Smooth muscle cell (in vitro differentiated cells): Measurements from ENCODE around the gene ZMYND8. TPM values are rescaled to one million over a fixed set of nuclear protein-coding genes. Genes with fewer than 3 reads are reported as not detected.

Source experiments
- DNase-seq: peaks from one replicate; lab custom pipeline; 2025; ENCODE audit not compliant: unreplicated experiment; lab: John Stamatoyannopoulos, UW
- H2AFZ ChIP-seq: fragments of 200-600 bp; sonication (generic); 2 replicates; pipeline ENCODE4 v1.6.0; 2016; ENCODE audit warnings: antibody characterized with exemption, low read depth, mild to moderate bottlenecking
- H3F3A ChIP-seq: fragments of 200-600 bp; sonication (generic); 2 replicates; pipeline ENCODE4 v1.6.0; 2017; ENCODE audit warnings: antibody characterized with exemption, low read depth
- H3K27ac ChIP-seq: fragments of 200-600 bp; sonication (generic); 2 replicates; pipeline ENCODE4 v1.5.1; 2016; ENCODE audit warnings: low read depth, mild to moderate bottlenecking
- H3K27me3 ChIP-seq: fragments of 200-600 bp; sonication (generic); 2 replicates; pipeline ENCODE4 v1.6.1; 2016; ENCODE audit warnings: low read depth, mild to moderate bottlenecking
- H3K36me3 ChIP-seq: fragments of 200-600 bp; sonication (generic); 2 replicates; pipeline ENCODE4 v1.5.1; 2016; ENCODE audit warnings: low read depth
- H3K4me1 ChIP-seq: fragments of 200-600 bp; sonication (generic); 2 replicates; pipeline ENCODE4 v1.5.1; 2016; ENCODE audit warnings: low read depth
- H3K4me2 ChIP-seq: fragments of 200-600 bp; sonication (generic); 2 replicates; pipeline ENCODE4 v1.6.0; 2016; ENCODE audit warnings: mild to moderate bottlenecking
- H3K4me3 ChIP-seq: fragments of 200-600 bp; sonication (generic); 2 replicates; pipeline ENCODE4 v1.5.1; 2016; ENCODE audit warnings: mild to moderate bottlenecking
- H3K79me2 ChIP-seq: fragments of 200-600 bp; sonication (generic); 2 replicates; pipeline ENCODE4 v1.6.0; 2016; ENCODE audit warnings: low read depth, mild to moderate bottlenecking
- H3K9ac ChIP-seq: fragments of 200-600 bp; sonication (generic); 2 replicates; pipeline ENCODE4 v1.6.0; 2016; ENCODE audit warnings: low read depth
- H3K9me3 ChIP-seq: fragments of 200-600 bp; sonication (generic); replicated peaks from 2 replicates; pipeline ENCODE4 v1.5.1; 2016; ENCODE audit warnings: low read depth
- H4K20me1 ChIP-seq: fragments of 200-600 bp; sonication (generic); 2 replicates; pipeline ENCODE4 v1.6.0; 2016; ENCODE audit warnings: low read depth
- WGBS: methylation state at CpG from one replicate; pipeline ENCODE4 v1.1.7; 2016; ENCODE audit warnings: low lambda C conversion rate; 5-methylcytosine and 5-hydroxymethylcytosine counted together
- polyA plus RNA-seq: library from polyadenylated mRNA; unstranded; fragments of >200 nt; fragmentation: Nextera tagmentation; extraction: Ambion mirVana; gene quantifications from 2 replicates; pipeline ENCODE4 v1.2.1, GENCODE V29; 2016
- total RNA-seq: library from RNA; depleted of rRNA; stranded (reverse); fragments of >200 nt; gene quantifications from 2 replicates; pipeline ENCODE4 v1.2.3, GENCODE V29; 2014
- TF ChIP-seq, protein P1 (sequence below): fragments of 200-600 bp; sonication (generic); IDR thresholded peaks from 2 replicates; pipeline ENCODE4 v1.5.1; 2017; ENCODE audit warnings: borderline replicate concordance, mild to moderate bottlenecking, antibody characterized with exemption; ENCODE audit not compliant: insufficient read depth, poor library complexity, severe bottlenecking

The ZMYND8 gene
- total and polyA plus RNA-seq, 2 experiments from 2014 or later, result 15.2 to 24.1 TPM

DNA sequence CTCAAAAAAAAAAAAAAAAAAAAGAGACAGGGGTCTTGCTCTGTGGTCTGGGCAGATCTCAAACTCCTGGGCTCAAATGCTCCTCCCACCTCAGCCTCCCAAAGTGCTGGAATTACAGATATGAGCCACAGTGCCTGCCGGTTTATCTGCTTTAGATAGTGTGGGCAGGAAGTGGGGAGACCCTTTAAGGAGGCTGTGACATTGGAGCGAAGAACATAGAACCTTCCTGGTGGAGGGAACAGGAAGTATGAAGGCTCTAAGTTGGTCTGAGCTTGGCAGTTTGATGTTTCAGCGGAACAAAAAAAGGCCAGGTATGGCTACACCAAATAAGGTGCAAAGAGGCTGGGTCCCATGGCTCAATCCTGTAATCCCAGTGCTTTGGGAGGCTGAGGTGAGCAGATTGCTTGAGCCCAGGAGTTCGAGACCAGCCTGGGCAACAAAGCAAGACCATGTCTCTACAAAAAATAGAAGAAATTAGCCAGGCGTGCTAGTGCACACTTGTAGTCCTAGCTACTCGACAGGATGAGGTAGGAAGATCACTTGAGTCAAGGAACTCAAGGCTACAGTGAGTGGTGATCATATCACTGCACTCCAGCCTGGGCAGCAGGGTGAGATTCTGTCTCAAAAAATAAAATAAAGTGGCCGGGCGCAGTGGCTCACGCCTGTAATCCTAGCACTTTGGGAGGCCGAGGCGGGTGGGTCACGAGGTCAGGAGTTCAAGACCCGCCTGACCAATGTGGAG is 8.7 kb upstream of the ZMYND8 start:
- H4K20me1 ChIP-seq, result no peaks in the 10 kb centered on the region
- H3K36me3 ChIP-seq, result no peaks in the 10 kb centered on the region
- peaks cover 15% of the 10 kb centered on the region for H3F3A ChIP-seq
- no peaks in the 10 kb centered on the region for H3K9me3 ChIP-seq
- no peak overlapping the region for H3K27ac ChIP-seq
- no peak overlapping the region for H3K9ac ChIP-seq
- peak overlapping the region; percentile 74 for H2AFZ ChIP-seq
- no peaks in the 10 kb centered on the region for H3K27me3 ChIP-seq
- no peak for DNase-seq
- TF ChIP-seq, protein P1, sequence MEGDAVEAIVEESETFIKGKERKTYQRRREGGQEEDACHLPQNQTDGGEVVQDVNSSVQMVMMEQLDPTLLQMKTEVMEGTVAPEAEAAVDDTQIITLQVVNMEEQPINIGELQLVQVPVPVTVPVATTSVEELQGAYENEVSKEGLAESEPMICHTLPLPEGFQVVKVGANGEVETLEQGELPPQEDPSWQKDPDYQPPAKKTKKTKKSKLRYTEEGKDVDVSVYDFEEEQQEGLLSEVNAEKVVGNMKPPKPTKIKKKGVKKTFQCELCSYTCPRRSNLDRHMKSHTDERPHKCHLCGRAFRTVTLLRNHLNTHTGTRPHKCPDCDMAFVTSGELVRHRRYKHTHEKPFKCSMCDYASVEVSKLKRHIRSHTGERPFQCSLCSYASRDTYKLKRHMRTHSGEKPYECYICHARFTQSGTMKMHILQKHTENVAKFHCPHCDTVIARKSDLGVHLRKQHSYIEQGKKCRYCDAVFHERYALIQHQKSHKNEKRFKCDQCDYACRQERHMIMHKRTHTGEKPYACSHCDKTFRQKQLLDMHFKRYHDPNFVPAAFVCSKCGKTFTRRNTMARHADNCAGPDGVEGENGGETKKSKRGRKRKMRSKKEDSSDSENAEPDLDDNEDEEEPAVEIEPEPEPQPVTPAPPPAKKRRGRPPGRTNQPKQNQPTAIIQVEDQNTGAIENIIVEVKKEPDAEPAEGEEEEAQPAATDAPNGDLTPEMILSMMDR, result no peak
- peaks cover 11% of the 10 kb centered on the region for H3K4me1 ChIP-seq
- H3K4me2 ChIP-seq, result no peak overlapping the region
- 82% methylated on average over 13 of the region's 13 CpGs for WGBS
- H3K79me2 ChIP-seq, result no peaks in the 10 kb centered on the region
- no peak overlapping the region for H3K4me3 ChIP-seq

DNA sequence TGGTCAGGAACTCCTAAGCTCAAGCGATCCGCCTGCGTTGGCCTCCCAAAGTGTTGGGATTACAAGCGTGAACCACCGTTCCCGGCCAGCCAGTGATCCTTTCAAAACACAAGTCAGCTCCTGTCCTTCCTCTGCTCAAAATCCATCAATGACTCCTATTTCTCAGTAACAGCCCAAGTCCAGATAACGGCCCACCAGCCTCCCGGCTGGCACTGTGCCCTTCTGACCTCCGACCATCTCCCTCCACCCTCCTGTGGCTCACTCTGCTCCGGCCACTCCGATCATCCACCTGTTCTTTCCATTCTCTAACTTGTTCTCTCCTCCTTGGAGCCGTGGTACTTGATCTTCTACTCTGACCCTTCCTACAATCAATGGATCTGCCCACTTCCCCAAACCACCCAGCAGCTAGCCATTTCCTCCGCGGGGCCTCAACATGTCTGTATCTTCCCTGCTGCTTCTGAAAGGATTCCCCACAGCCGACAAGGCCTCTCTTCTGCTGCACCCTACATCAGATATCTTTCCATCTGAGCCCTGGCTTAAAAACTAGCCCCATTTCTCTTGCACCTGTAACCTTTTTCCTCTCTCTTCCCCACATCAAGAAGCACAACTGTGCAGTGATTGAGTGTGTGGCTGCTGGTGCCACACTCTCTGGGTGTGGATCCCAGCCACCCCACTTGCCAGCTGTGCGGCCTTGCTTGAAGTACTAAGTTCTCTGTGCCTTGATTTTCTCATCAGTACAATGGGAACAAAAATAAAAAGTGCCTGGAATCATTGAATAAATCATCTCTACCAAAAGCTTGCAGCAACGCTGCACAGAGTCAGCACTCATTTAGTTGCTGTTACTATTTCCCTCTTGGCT is 6.1 kb upstream of the ZMYND8 start:
- Histone ChIP-seq H3K27me3 (no peaks in the 10 kb centered on the region), H3K4me2 (no peak overlapping the region), H3K36me3 (no peaks in the 10 kb centered on the region), H3K9ac (no peak overlapping the region), H3K79me2 (no peaks in the 10 kb centered on the region), H3K27ac (no peak overlapping the region), H3F3A (peaks cover 36% of the 10 kb centered on the region), H3K9me3 (no peaks in the 10 kb centered on the region), H3K4me1 (peaks cover 37% of the 10 kb centered on the region), H2AFZ (no peak overlapping the region), H4K20me1 (no peaks in the 10 kb centered on the region), H3K4me3 (no peak overlapping the region)
- WGBS, result 75% methylated on average over 17 of the region's 17 CpGs
- TF ChIP-seq, protein P1, result no peak
- no peak for DNase-seq

DNA sequence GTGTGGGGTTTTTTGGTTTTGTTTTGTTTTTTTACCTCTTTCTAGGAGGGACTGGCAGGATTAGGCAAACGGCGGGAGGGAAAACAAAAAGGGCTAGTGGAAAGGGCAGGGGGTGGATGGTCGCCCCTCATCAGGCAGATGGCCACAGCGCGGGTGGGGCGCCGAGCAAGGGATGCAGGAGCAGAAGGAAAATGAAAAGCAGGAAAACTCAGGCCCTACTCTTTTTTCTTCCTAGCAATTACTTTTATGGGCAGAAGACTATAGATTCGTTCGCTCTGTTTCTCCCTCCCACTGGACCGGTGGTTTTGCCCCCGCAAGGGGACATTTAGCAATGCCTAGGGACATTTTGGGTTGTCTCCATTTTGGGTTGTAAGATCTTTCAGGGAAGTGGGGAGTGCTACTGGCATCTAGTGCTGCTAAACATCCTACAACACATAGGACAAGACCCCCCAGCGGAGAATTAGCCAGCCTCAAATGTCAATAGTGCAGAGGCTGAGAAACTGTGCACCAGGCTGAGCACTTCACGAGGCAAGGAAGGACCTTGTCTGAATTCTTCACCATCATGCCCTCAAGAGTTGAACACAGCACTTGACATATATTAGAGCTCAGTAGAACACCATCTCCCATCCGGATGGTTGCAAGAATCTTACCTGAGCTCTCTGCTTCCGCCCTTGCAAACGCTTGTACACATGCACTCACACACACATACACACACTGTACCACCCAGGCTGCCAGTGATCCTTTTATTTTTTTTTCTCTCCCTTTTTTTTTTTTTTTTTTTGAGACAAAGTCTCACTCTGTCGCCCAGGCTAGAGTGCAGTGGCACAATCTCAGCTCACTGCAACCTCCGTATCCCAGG is 4.8 kb upstream of the ZMYND8 start:
- Histone ChIP-seq H3K27me3 (no peaks in the 10 kb centered on the region), H3K27ac (peak overlapping the region; percentile 99), H4K20me1 (no peaks in the 10 kb centered on the region), H3K9ac (peak overlapping the region; percentile 86), H3K9me3 (no peaks in the 10 kb centered on the region), H3K79me2 (peaks cover 2% of the 10 kb centered on the region), H3K4me2 (peak overlapping the region; percentile 79), H2AFZ (peak overlapping the region; percentile 65), H3F3A (peaks cover 38% of the 10 kb centered on the region), H3K4me3 (no peak overlapping the region), H3K36me3 (no peaks in the 10 kb centered on the region), H3K4me1 (peaks cover 49% of the 10 kb centered on the region)
- TF ChIP-seq, protein P1, result no peak
- WGBS, result 67% methylated on average over 18 of the region's 18 CpGs
- DNase-seq, result no peak
